PFSK-1 (cell line): ENCODE results near the gene SYNPR.

Source experiments
- FOXP2 ChIP-seq: optimal IDR thresholded peaks from 2 replicates; pipeline ENCODE3; 2011; ENCODE audit warnings: borderline replicate concordance, control low read depth, inconsistent platforms; ENCODE audit not compliant: insufficient read depth; ENCODE audit errors: extremely low read length, extremely low read depth
- POLR2AphosphoS5 ChIP-seq: IDR thresholded peaks from 2 replicates; pipeline ENCODE4 v1.6.1; 2012; ENCODE audit warnings: low read depth, mild to moderate bottlenecking, control low read depth, low read length, moderate library complexity
- REST ChIP-seq, 2 experiments: IDR thresholded peaks; 2 replicates each; pipeline versions ENCODE4 v1.6.1 to v1.8.0; 2011 to 2012; ENCODE audit warnings: low read depth in 2 of 2, low read length in 2 of 2, control low read depth in 1 of 2, inconsistent platforms in 1 of 2, mild to moderate bottlenecking in 1 of 2, moderate library complexity in 1 of 2; ENCODE audit not compliant: insufficient read depth in 1 of 2
- SIN3A ChIP-seq: IDR thresholded peaks from 2 replicates; pipeline ENCODE4 v1.6.1; 2012; ENCODE audit warnings: mild to moderate bottlenecking, low read length, moderate library complexity, borderline replicate concordance; ENCODE audit not compliant: insufficient read depth
- TAF1 ChIP-seq: IDR thresholded peaks from 2 replicates; pipeline ENCODE4 v1.6.1; 2012; ENCODE audit warnings: low read length, control low read depth, borderline replicate concordance; ENCODE audit not compliant: insufficient read depth

SYNPR gene

GRCh38 chr3:63609408-63609807, 331.3 kb downstream of the SYNPR start:
- TF ChIP-seq REST (IDR thresholded peaks at IDR 0.05; ENCODE audit: insufficient read depth in 1 of 2, low read depth in 2 of 2, low read length in 2 of 2) (no peak), POLR2AphosphoS5 (no peak), FOXP2 (no peak), SIN3A (no peak), TAF1 (no peak)

GRCh38 chr3:63609834-63610233, 331.7 kb downstream of the SYNPR start:
- TF ChIP-seq REST (IDR thresholded peaks at IDR 0.05; ENCODE audit: insufficient read depth in 1 of 2, low read depth in 2 of 2, low read length in 2 of 2) (no peak), POLR2AphosphoS5 (no peak), SIN3A (no peak), FOXP2 (no peak), TAF1 (no peak)

DNA sequence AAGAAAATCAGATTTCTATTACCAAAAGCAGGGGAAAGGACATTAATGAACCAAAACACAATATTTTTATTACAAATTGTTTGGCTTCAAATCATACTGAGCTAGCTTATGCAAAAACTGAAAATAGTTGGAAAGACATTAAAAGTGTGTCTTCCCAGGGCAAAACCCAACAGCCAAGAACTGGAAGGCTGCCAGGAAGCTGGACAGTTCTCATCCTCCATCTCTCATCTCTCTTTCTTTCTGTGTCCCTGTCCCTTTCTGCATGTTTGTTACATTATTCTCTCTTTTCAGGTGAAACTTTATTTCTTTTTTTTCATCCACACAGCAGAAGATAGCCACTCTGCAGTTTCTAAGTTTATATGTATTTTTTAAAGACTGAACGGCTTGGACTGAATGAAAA, 333.3 kb downstream of the SYNPR start:
- TF ChIP-seq REST (IDR thresholded peaks at IDR 0.05; ENCODE audit: insufficient read depth in 1 of 2, low read depth in 2 of 2, low read length in 2 of 2) (peak; percentile 63 to 87), FOXP2 (no peak)

DNA sequence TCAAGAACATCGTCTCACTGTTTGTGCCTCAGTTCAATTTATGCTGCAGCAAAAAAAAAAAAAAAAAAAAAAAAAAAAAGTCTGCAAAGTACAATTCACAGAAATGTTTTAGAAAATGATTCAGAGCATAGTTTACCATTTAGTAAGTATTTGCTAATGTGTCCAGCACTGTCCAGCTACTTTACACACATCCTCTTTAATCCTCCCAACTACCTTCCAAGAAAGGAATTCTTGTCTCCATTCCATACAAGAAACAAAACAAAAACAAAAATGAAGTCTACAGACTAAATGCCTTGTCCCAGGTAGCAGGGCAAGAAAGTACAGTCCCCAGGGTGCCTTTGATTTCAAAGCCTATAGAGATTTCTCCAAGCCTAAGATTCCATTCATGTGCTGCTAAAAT, 335.5 kb downstream of the SYNPR start:
- TF ChIP-seq FOXP2 (no peak), REST (IDR thresholded peaks at IDR 0.05; ENCODE audit: insufficient read depth in 1 of 2, low read depth in 2 of 2, low read length in 2 of 2) (no peak), SIN3A (no peak), TAF1 (no peak), POLR2AphosphoS5 (no peak)

- TF ChIP-seq FOXP2 (no peak), POLR2AphosphoS5 (no peak), REST (IDR thresholded peaks at IDR 0.05; ENCODE audit: insufficient read depth in 1 of 2, low read depth in 2 of 2, low read length in 2 of 2) (no peak), TAF1 (no peak), SIN3A (no peak)
These were observed 339.3 kb downstream of the SYNPR start for GRCh38 chr3:63617391-63617790.
